Activated naive CD8-positive, alpha-beta T cell treated with anti-CD3 and anti-CD28 coated beads, Interleukin-2, amount 50 U/mL, for 24 hours (primary cell): ENCODE data around the gene CXorf65.

Experiments
- ATAC-seq: fragments of 150-1000 bp; cut with Tn5 transposase; one replicate; pipeline ENCODE4 v1.10.0; 2021
- DNase-seq: peaks from one replicate; pipeline ENCODE4 v3.0.0; 2021
- H3K27ac Mint-ChIP-seq: one replicate; pipeline ENCODE4 v1.8.0; 2021; ENCODE audit warnings: mild to moderate bottlenecking, mixed read lengths
- H3K27me3 Mint-ChIP-seq: one replicate; pipeline ENCODE4 v1.8.0; 2021; ENCODE audit warnings: mixed read lengths
- H3K36me3 Mint-ChIP-seq: one replicate; pipeline ENCODE4 v1.8.0; 2021; ENCODE audit warnings: low read depth, mixed read lengths
- H3K4me1 Mint-ChIP-seq: one replicate; pipeline ENCODE4 v1.8.0; 2021; ENCODE audit warnings: mixed read lengths
- H3K4me3 Mint-ChIP-seq: one replicate; pipeline ENCODE4 v1.8.0; 2021; ENCODE audit warnings: mild to moderate bottlenecking, moderate library complexity, mixed read lengths
- H3K9me3 Mint-ChIP-seq: one replicate; pipeline ENCODE4 v1.8.0; 2021; ENCODE audit warnings: mixed read lengths

Gene CXorf65

GRCh38 chrX:71106427-71106826 is at the start of gene CXorf65:
Gene CXorf65 (minus strand): TSS chrX:71106740. CDS start chrX:71106556, 184 bp downstream.
- Mint-ChIP-seq H3K4me1 (peaks cover 66% of the 10 kb centered on the region), H3K27ac (peak within 1 kb of the TSS; percentile 95), H3K9me3 (no peaks in the 10 kb centered on the region), H3K4me3 (peak within 1 kb of the TSS; percentile 99), H3K27me3 (no peaks in the 10 kb centered on the region), H3K36me3 (peaks cover 59% of the 10 kb centered on the region)
- DNase-seq (no peak), ATAC-seq (peak; percentile 63)

GRCh38 chrX:71154641-71155040 is 48.1 kb upstream of the CXorf65 start:
- H3K9me3 Mint-ChIP-seq, result no peaks in the 10 kb centered on the region
- no peaks in the 10 kb centered on the region for H3K36me3 Mint-ChIP-seq
- no peaks in the 10 kb centered on the region for H3K27me3 Mint-ChIP-seq
- no peak for DNase-seq
- H3K27ac Mint-ChIP-seq, result no peak overlapping the region
- ATAC-seq, result no peak
- H3K4me1 Mint-ChIP-seq, result peaks cover 3% of the 10 kb centered on the region
- H3K4me3 Mint-ChIP-seq, result no peak overlapping the region

GRCh38 chrX:71154196-71154595 is 47.7 kb upstream of the CXorf65 start:
- H3K27ac Mint-ChIP-seq, result no peak overlapping the region
- DNase-seq (no peak), ATAC-seq (no peak)
- H3K9me3 Mint-ChIP-seq, result no peaks in the 10 kb centered on the region
- H3K27me3 Mint-ChIP-seq, result no peaks in the 10 kb centered on the region
- no peak overlapping the region for H3K4me3 Mint-ChIP-seq
- no peaks in the 10 kb centered on the region for H3K36me3 Mint-ChIP-seq
- peaks cover under 1% of the 10 kb centered on the region for H3K4me1 Mint-ChIP-seq

- H3K9me3 Mint-ChIP-seq, result no peaks in the 10 kb centered on the region
- H3K36me3 Mint-ChIP-seq, result no peaks in the 10 kb centered on the region
- ATAC-seq, result no peak
- H3K4me1 Mint-ChIP-seq, result peaks cover 2% of the 10 kb centered on the region
- no peaks in the 10 kb centered on the region for H3K27me3 Mint-ChIP-seq
- no peak for DNase-seq
- no peak overlapping the region for H3K27ac Mint-ChIP-seq
- H3K4me3 Mint-ChIP-seq, result no peak overlapping the region
Observed at GRCh38 chrX:71151366-71151765, 44.8 kb upstream of the CXorf65 start.

GRCh38 chrX:71148278-71148663 is 41.7 kb upstream of the CXorf65 start:
- ATAC-seq (no peak), DNase-seq (no peak)
- H3K27me3 Mint-ChIP-seq, result no peaks in the 10 kb centered on the region
- H3K4me1 Mint-ChIP-seq, result peaks cover 11% of the 10 kb centered on the region
- no peak overlapping the region for H3K27ac Mint-ChIP-seq
- no peak overlapping the region for H3K4me3 Mint-ChIP-seq
- H3K36me3 Mint-ChIP-seq, result no peaks in the 10 kb centered on the region
- H3K9me3 Mint-ChIP-seq, result no peaks in the 10 kb centered on the region

GRCh38 chrX:71147496-71148277 is 41.1 kb upstream of the CXorf65 start:
- Mint-ChIP-seq H3K27me3 (no peaks in the 10 kb centered on the region), H3K9me3 (no peaks in the 10 kb centered on the region), H3K4me1 (peaks cover 11% of the 10 kb centered on the region), H3K27ac (no peak overlapping the region), H3K4me3 (no peak overlapping the region), H3K36me3 (no peaks in the 10 kb centered on the region)
- no peak for DNase-seq
- ATAC-seq, result no peak

GRCh38 chrX:71144651-71145050 is 38.1 kb upstream of the CXorf65 start, which contains the start of gene NLGN3:
Gene NLGN3 (plus strand): TSS chrX:71144841. CDS start chrX:71147750, 2,909 bp downstream.
- H3K4me1 Mint-ChIP-seq, result peaks cover 11% of the 10 kb centered on the region
- no peaks in the 10 kb centered on the region for H3K9me3 Mint-ChIP-seq
- H3K4me3 Mint-ChIP-seq, result no peak within 1 kb of the TSS
- no peaks in the 10 kb centered on the region for H3K36me3 Mint-ChIP-seq
- ATAC-seq (no peak), DNase-seq (no peak)
- no peak within 1 kb of the TSS for H3K27ac Mint-ChIP-seq
- H3K27me3 Mint-ChIP-seq, result no peaks in the 10 kb centered on the region

GRCh38 chrX:71143508-71143907 is 37.0 kb upstream of the CXorf65 start:
- Mint-ChIP-seq H3K36me3 (peaks cover 6% of the 10 kb centered on the region), H3K27ac (no peak overlapping the region), H3K27me3 (no peaks in the 10 kb centered on the region), H3K9me3 (no peaks in the 10 kb centered on the region), H3K4me1 (peaks cover 11% of the 10 kb centered on the region), H3K4me3 (no peak overlapping the region)
- ATAC-seq (no peak), DNase-seq (no peak)

- no peak for ATAC-seq
- H3K36me3 Mint-ChIP-seq, result peaks cover 14% of the 10 kb centered on the region
Observed at GRCh38 chrX:71140440-71140839, 33.9 kb upstream of the CXorf65 start.

GRCh38 chrX:71131510-71131909 is 25.0 kb upstream of the CXorf65 start:
- H3K9me3 Mint-ChIP-seq, result no peaks in the 10 kb centered on the region
- no peak overlapping the region for H3K4me3 Mint-ChIP-seq
- DNase-seq (no peak), ATAC-seq (no peak)
- peaks cover 11% of the 10 kb centered on the region for H3K4me1 Mint-ChIP-seq
- H3K36me3 Mint-ChIP-seq, result peaks cover 31% of the 10 kb centered on the region
- H3K27ac Mint-ChIP-seq, result peak overlapping the region; percentile 68
- H3K27me3 Mint-ChIP-seq, result no peaks in the 10 kb centered on the region

More at GRCh38 chrX:71140440-71140839, 33.9 kb upstream of the CXorf65 start:
- H3K27ac Mint-ChIP-seq, result no peak overlapping the region
- no peaks in the 10 kb centered on the region for H3K9me3 Mint-ChIP-seq
- no peaks in the 10 kb centered on the region for H3K27me3 Mint-ChIP-seq
- no peak for DNase-seq
- peaks cover 4% of the 10 kb centered on the region for H3K4me1 Mint-ChIP-seq
- H3K4me3 Mint-ChIP-seq, result no peak overlapping the region

- Mint-ChIP-seq H3K27ac (peak overlapping the region; percentile 83), H3K36me3 (peaks cover 29% of the 10 kb centered on the region), H3K4me1 (peaks cover 11% of the 10 kb centered on the region), H3K4me3 (no peak overlapping the region), H3K27me3 (no peaks in the 10 kb centered on the region), H3K9me3 (no peaks in the 10 kb centered on the region)
- ATAC-seq (peak; percentile 84), DNase-seq (peak; percentile 71)
Observed at GRCh38 chrX:71128915-71129765, 22.6 kb upstream of the CXorf65 start.

- Mint-ChIP-seq H3K27me3 (no peaks in the 10 kb centered on the region), H3K4me3 (no peak overlapping the region), H3K9me3 (no peaks in the 10 kb centered on the region), H3K36me3 (peaks cover 30% of the 10 kb centered on the region), H3K27ac (peak overlapping the region; percentile 7), H3K4me1 (peaks cover 11% of the 10 kb centered on the region)
- DNase-seq, result no peak
- peak; percentile 18 for ATAC-seq
Observed at GRCh38 chrX:71128166-71128833, 21.8 kb upstream of the CXorf65 start.

GRCh38 chrX:71118985-71119535 is 12.5 kb upstream of the CXorf65 start:
- H3K9me3 Mint-ChIP-seq, result no peaks in the 10 kb centered on the region
- peaks cover 6% of the 10 kb centered on the region for H3K36me3 Mint-ChIP-seq
- H3K27me3 Mint-ChIP-seq, result no peaks in the 10 kb centered on the region
- ATAC-seq (peak; percentile 44), DNase-seq (no peak)
- peaks cover 21% of the 10 kb centered on the region for H3K4me1 Mint-ChIP-seq
- H3K4me3 Mint-ChIP-seq, result peak overlapping the region; percentile 79
- no peak overlapping the region for H3K27ac Mint-ChIP-seq
